ENCODE measurements around the gene NDST1.

Gene NDST1

DNA sequence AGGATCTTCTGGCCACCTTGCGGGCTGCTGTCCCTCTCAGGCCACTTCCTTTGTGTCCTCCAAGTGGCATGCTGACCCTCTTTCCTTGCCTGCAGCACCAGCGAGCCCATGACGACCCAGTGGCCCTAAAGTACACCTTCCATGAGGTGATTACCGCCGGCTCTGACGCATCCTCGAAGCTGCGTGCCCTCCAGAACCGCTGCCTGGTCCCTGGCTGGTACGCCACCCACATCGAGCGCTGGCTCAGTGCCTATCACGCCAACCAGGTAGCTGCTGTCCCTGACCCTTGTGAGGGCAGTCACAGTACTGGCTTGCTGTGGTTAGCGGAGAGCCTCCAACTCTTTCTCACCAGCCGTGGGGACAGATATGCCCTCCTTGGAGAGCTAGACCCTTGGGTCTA is 40.2 kb downstream of the NDST1 start:
- DNase-seq (no peak), ATAC-seq (ENCODE audit: insufficient read depth, low read depth) (no peak)
- H3K4me3 ChIP-seq (ENCODE audit: low read depth in 1 of 2, low read length in 2 of 2), result no peak overlapping the region
- no peak overlapping the region for H3K27ac ChIP-seq (ENCODE audit: low read length)
- H3K9me3 ChIP-seq (ENCODE audit: insufficient read depth, low read length, severe bottlenecking), result no peaks in the 10 kb centered on the region
- no peak overlapping the region for H2AFZ ChIP-seq (ENCODE audit: low read depth, low read length)
- no peak overlapping the region for H3K4me2 ChIP-seq (ENCODE audit: insufficient read depth, low read length)
- no peaks in the 10 kb centered on the region; the same call in 1 of the 2 replicates for H4K20me1 ChIP-seq (ENCODE audit: insufficient read depth, low read length)
- no peaks in the 10 kb centered on the region for H3K4me1 ChIP-seq (ENCODE audit: insufficient read depth, low read length)
- H3K27me3 ChIP-seq (ENCODE audit: insufficient read depth, low read length, poor library complexity), result no peaks in the 10 kb centered on the region
- H3K79me2 ChIP-seq (ENCODE audit: insufficient read depth, low read length), result no peaks in the 10 kb centered on the region
- TF ChIP-seq, protein P1, sequence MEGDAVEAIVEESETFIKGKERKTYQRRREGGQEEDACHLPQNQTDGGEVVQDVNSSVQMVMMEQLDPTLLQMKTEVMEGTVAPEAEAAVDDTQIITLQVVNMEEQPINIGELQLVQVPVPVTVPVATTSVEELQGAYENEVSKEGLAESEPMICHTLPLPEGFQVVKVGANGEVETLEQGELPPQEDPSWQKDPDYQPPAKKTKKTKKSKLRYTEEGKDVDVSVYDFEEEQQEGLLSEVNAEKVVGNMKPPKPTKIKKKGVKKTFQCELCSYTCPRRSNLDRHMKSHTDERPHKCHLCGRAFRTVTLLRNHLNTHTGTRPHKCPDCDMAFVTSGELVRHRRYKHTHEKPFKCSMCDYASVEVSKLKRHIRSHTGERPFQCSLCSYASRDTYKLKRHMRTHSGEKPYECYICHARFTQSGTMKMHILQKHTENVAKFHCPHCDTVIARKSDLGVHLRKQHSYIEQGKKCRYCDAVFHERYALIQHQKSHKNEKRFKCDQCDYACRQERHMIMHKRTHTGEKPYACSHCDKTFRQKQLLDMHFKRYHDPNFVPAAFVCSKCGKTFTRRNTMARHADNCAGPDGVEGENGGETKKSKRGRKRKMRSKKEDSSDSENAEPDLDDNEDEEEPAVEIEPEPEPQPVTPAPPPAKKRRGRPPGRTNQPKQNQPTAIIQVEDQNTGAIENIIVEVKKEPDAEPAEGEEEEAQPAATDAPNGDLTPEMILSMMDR (IDR thresholded peaks at IDR 0.05; ENCODE audit: borderline replicate concordance, extremely low read depth, low read length, poor library complexity, severe bottlenecking), result no peak
- TF ChIP-seq EZH2 (IDR thresholded peaks at IDR 0.05; ENCODE audit: borderline replicate concordance, low read depth, low read length, severe bottlenecking), result no peak
- H3K9ac ChIP-seq (ENCODE audit: low read depth, low read length), result no peak overlapping the region
- no peaks in the 10 kb centered on the region for H3K36me3 ChIP-seq (ENCODE audit: insufficient read depth, low read length)

DNA sequence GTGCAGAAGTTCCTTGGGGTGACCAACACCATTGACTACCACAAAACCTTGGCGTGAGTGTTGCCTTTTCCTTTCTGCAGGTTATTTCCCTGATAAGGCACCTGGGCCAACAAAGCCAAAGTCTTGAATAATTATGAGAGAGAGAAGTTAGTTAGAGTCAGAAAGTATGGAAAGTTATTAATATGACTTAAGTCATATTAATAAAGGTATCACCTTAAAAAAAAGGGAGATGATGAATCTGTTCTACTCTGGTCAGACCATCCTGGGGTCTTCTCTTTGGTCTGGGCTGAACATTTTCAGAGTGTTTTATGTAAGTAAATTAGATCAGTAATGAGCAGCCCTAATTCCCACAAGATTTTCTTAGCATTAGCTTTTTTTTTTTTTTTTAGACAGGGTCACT is 41.8 kb downstream of the NDST1 start:
- Histone ChIP-seq H3K4me1 (ENCODE audit: insufficient read depth, low read length) (no peaks in the 10 kb centered on the region), H3K27me3 (ENCODE audit: insufficient read depth, low read length, poor library complexity) (no peaks in the 10 kb centered on the region), H3K4me3 (ENCODE audit: low read depth in 1 of 2, low read length in 2 of 2) (no peak overlapping the region), H3K4me2 (ENCODE audit: insufficient read depth, low read length) (no peak overlapping the region), H3K27ac (ENCODE audit: low read length) (no peak overlapping the region), H3K36me3 (ENCODE audit: insufficient read depth, low read length) (no peaks in the 10 kb centered on the region), H2AFZ (ENCODE audit: low read depth, low read length) (no peak overlapping the region), H3K9ac (ENCODE audit: low read depth, low read length) (no peak overlapping the region), H4K20me1 (ENCODE audit: insufficient read depth, low read length) (no peaks in the 10 kb centered on the region; the same call in 1 of the 2 replicates), H3K79me2 (ENCODE audit: insufficient read depth, low read length) (no peaks in the 10 kb centered on the region), H3K9me3 (ENCODE audit: insufficient read depth, low read length, severe bottlenecking) (no peaks in the 10 kb centered on the region)
- DNase-seq (no peak), ATAC-seq (ENCODE audit: insufficient read depth, low read depth) (no peak)
- TF ChIP-seq EZH2 (IDR thresholded peaks at IDR 0.05; ENCODE audit: borderline replicate concordance, low read depth, low read length, severe bottlenecking), result no peak
- TF ChIP-seq, protein P1 (IDR thresholded peaks at IDR 0.05; ENCODE audit: borderline replicate concordance, extremely low read depth, low read length, poor library complexity, severe bottlenecking), result no peak

DNA sequence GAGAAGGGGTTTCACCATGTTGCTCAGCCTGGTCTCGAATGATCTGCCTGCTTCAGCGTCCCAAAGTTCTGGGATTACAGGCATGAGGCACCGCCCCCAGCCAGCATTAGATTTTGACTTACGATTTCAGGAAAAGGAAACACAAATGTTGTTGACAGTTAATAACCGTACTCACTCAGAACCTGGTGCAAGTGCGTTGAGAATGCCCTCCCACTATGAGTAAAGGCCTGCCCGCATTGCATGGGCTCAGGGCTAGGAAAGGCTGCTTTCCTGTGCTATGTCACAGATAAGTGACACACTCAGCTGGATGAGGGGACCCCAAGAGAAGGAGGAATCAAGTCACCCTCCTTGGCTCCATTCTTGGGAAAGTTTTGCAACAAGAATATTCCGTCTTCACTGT is 42.4 kb downstream of the NDST1 start:
- H4K20me1 ChIP-seq (ENCODE audit: insufficient read depth, low read length), result no peaks in the 10 kb centered on the region; the same call in 1 of the 2 replicates
- no peaks in the 10 kb centered on the region for H3K4me1 ChIP-seq (ENCODE audit: insufficient read depth, low read length)
- no peaks in the 10 kb centered on the region for H3K9me3 ChIP-seq (ENCODE audit: insufficient read depth, low read length, severe bottlenecking)
- no peak overlapping the region for H2AFZ ChIP-seq (ENCODE audit: low read depth, low read length)
- H3K79me2 ChIP-seq (ENCODE audit: insufficient read depth, low read length), result no peaks in the 10 kb centered on the region
- H3K4me2 ChIP-seq (ENCODE audit: insufficient read depth, low read length), result no peak overlapping the region
- TF ChIP-seq, protein P1 (IDR thresholded peaks at IDR 0.05; ENCODE audit: borderline replicate concordance, extremely low read depth, low read length, poor library complexity, severe bottlenecking), result no peak
- no peak for TF ChIP-seq EZH2 (IDR thresholded peaks at IDR 0.05; ENCODE audit: borderline replicate concordance, low read depth, low read length, severe bottlenecking)
- H3K27me3 ChIP-seq (ENCODE audit: insufficient read depth, low read length, poor library complexity), result no peaks in the 10 kb centered on the region
- H3K4me3 ChIP-seq (ENCODE audit: low read depth in 1 of 2, low read length in 2 of 2), result no peak overlapping the region
- H3K27ac ChIP-seq (ENCODE audit: low read length), result no peak overlapping the region
- ATAC-seq (ENCODE audit: insufficient read depth, low read depth) (no peak), DNase-seq (no peak)
- no peak overlapping the region for H3K9ac ChIP-seq (ENCODE audit: low read depth, low read length)
- no peaks in the 10 kb centered on the region for H3K36me3 ChIP-seq (ENCODE audit: insufficient read depth, low read length)

DNA sequence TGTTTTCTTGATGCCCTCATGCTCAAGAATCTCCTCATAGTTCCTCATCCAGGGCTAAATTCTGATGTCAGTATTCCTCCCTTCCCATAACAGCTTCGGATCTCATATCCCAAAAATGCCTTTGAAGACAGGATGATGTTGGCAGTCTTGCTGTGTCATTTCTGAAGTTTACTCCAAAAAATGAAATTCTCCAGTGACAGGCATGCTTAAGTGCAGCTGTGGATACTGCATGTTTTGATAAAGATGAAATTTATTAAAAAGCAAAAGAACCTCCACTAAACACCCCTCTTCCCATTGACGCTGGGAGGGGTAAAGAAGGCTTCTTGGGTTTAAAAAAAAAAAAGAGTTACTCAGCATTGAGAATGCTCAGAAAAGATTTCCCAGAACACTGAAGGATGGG is 43.1 kb downstream of the NDST1 start:
- H2AFZ ChIP-seq (ENCODE audit: low read depth, low read length), result no peak overlapping the region
- no peaks in the 10 kb centered on the region; the same call in 1 of the 2 replicates for H4K20me1 ChIP-seq (ENCODE audit: insufficient read depth, low read length)
- H3K9me3 ChIP-seq (ENCODE audit: insufficient read depth, low read length, severe bottlenecking), result no peaks in the 10 kb centered on the region
- ATAC-seq (ENCODE audit: insufficient read depth, low read depth) (no peak), DNase-seq (no peak)
- H3K27me3 ChIP-seq (ENCODE audit: insufficient read depth, low read length, poor library complexity), result no peaks in the 10 kb centered on the region
- H3K4me1 ChIP-seq (ENCODE audit: insufficient read depth, low read length), result no peaks in the 10 kb centered on the region
- no peak for TF ChIP-seq EZH2 (IDR thresholded peaks at IDR 0.05; ENCODE audit: borderline replicate concordance, low read depth, low read length, severe bottlenecking)
- TF ChIP-seq, protein P1 (IDR thresholded peaks at IDR 0.05; ENCODE audit: borderline replicate concordance, extremely low read depth, low read length, poor library complexity, severe bottlenecking), result no peak
- no peaks in the 10 kb centered on the region for H3K36me3 ChIP-seq (ENCODE audit: insufficient read depth, low read length)
- H3K9ac ChIP-seq (ENCODE audit: low read depth, low read length), result no peak overlapping the region
- no peaks in the 10 kb centered on the region for H3K79me2 ChIP-seq (ENCODE audit: insufficient read depth, low read length)
- no peak overlapping the region for H3K27ac ChIP-seq (ENCODE audit: low read length)
- no peak overlapping the region for H3K4me3 ChIP-seq (ENCODE audit: low read depth in 1 of 2, low read length in 2 of 2)
- no peak overlapping the region for H3K4me2 ChIP-seq (ENCODE audit: insufficient read depth, low read length)
